T-helper 1 cell treated with Interleukin-12 subunit alpha and Interleukin-12 subunit beta and Interleukin-4 antibody, amounts not matched to agents 30 μg/mL and 1 μg/mL, for 36 hours (primary cell): ENCODE measurements around the gene CYBA.

Source experiments
- H3K27ac Mint-ChIP-seq: one replicate; pipeline ENCODE4 v1.8.0; 2021; ENCODE audit warnings: mild to moderate bottlenecking, mixed read lengths
- H3K27me3 Mint-ChIP-seq: one replicate; pipeline ENCODE4 v1.8.0; 2021; ENCODE audit warnings: low read depth, mixed read lengths
- H3K36me3 Mint-ChIP-seq: one replicate; pipeline ENCODE4 v1.8.0; 2021; ENCODE audit warnings: low read depth, mixed read lengths
- H3K4me1 Mint-ChIP-seq: one replicate; pipeline ENCODE4 v1.8.0; 2021; ENCODE audit warnings: low read depth, mixed read lengths
- H3K4me3 Mint-ChIP-seq: one replicate; pipeline ENCODE4 v1.8.0; 2021; ENCODE audit warnings: mild to moderate bottlenecking, moderate library complexity, mixed read lengths
- H3K9me3 Mint-ChIP-seq: one replicate; pipeline ENCODE4 v1.8.0; 2021; ENCODE audit warnings: mixed read lengths

Gene CYBA

GRCh38 chr16:88636488-88637265 is 14.2 kb downstream of the CYBA start:
- H3K4me1 Mint-ChIP-seq, result peaks cover 18% of the 10 kb centered on the region
- H3K36me3 Mint-ChIP-seq, result peaks cover 7% of the 10 kb centered on the region
- peaks cover 28% of the 10 kb centered on the region for H3K27me3 Mint-ChIP-seq
- H3K4me3 Mint-ChIP-seq, result peak overlapping the region; percentile 0
- no peaks in the 10 kb centered on the region for H3K9me3 Mint-ChIP-seq
- no peak overlapping the region for H3K27ac Mint-ChIP-seq

- Mint-ChIP-seq H3K4me1 (peaks cover 18% of the 10 kb centered on the region), H3K27me3 (peaks cover 28% of the 10 kb centered on the region), H3K36me3 (peaks cover 12% of the 10 kb centered on the region), H3K4me3 (peak overlapping the region; percentile 70), H3K9me3 (no peaks in the 10 kb centered on the region), H3K27ac (no peak overlapping the region)
Measured at GRCh38 chr16:88635671-88636319, 15.1 kb downstream of the CYBA start.

GRCh38 chr16:88634994-88635670 is 15.7 kb downstream of the CYBA start:
- Mint-ChIP-seq H3K36me3 (peaks cover 12% of the 10 kb centered on the region), H3K27ac (peak overlapping the region; percentile 73), H3K4me1 (peaks cover 16% of the 10 kb centered on the region), H3K4me3 (peak overlapping the region; percentile 65), H3K9me3 (no peaks in the 10 kb centered on the region), H3K27me3 (peaks cover 21% of the 10 kb centered on the region)

GRCh38 chr16:88634141-88634993 is 16.5 kb downstream of the CYBA start:
- no peaks in the 10 kb centered on the region for H3K9me3 Mint-ChIP-seq
- H3K27ac Mint-ChIP-seq, result no peak overlapping the region
- H3K36me3 Mint-ChIP-seq, result peaks cover 14% of the 10 kb centered on the region
- peak overlapping the region; percentile 56 for H3K4me3 Mint-ChIP-seq
- H3K27me3 Mint-ChIP-seq, result peaks cover 18% of the 10 kb centered on the region
- H3K4me1 Mint-ChIP-seq, result peaks cover 13% of the 10 kb centered on the region

GRCh38 chr16:88633684-88634140 is 17.1 kb downstream of the CYBA start:
- Mint-ChIP-seq H3K27ac (no peak overlapping the region), H3K9me3 (no peaks in the 10 kb centered on the region)

GRCh38 chr16:88632587-88632930 is 18.3 kb downstream of the CYBA start:
- Mint-ChIP-seq H3K36me3 (peaks cover 16% of the 10 kb centered on the region), H3K4me1 (peaks cover 8% of the 10 kb centered on the region), H3K9me3 (no peaks in the 10 kb centered on the region), H3K27me3 (peaks cover 10% of the 10 kb centered on the region), H3K4me3 (no peak overlapping the region), H3K27ac (no peak overlapping the region)

More at GRCh38 chr16:88633684-88634140, 17.1 kb downstream of the CYBA start:
- Mint-ChIP-seq H3K4me3 (peak overlapping the region; percentile 56), H3K27me3 (peaks cover 18% of the 10 kb centered on the region), H3K4me1 (peaks cover 13% of the 10 kb centered on the region), H3K36me3 (peaks cover 14% of the 10 kb centered on the region)

GRCh38 chr16:88631920-88632586 is 18.8 kb downstream of the CYBA start:
- Mint-ChIP-seq H3K4me1 (peaks cover 7% of the 10 kb centered on the region), H3K4me3 (no peak overlapping the region), H3K27me3 (peaks cover 5% of the 10 kb centered on the region), H3K36me3 (peaks cover 18% of the 10 kb centered on the region), H3K27ac (no peak overlapping the region), H3K9me3 (no peaks in the 10 kb centered on the region)

- no peak overlapping the region for H3K27ac Mint-ChIP-seq
- no peaks in the 10 kb centered on the region for H3K9me3 Mint-ChIP-seq
- no peak overlapping the region for H3K4me3 Mint-ChIP-seq
- peaks cover 4% of the 10 kb centered on the region for H3K27me3 Mint-ChIP-seq
- peaks cover 7% of the 10 kb centered on the region for H3K4me1 Mint-ChIP-seq
- peaks cover 23% of the 10 kb centered on the region for H3K36me3 Mint-ChIP-seq
Measured at GRCh38 chr16:88631384-88631783, 19.5 kb downstream of the CYBA start.

- Mint-ChIP-seq H3K36me3 (peaks cover 24% of the 10 kb centered on the region), H3K27ac (no peak overlapping the region), H3K4me3 (no peak overlapping the region), H3K9me3 (no peaks in the 10 kb centered on the region), H3K27me3 (peaks cover 2% of the 10 kb centered on the region), H3K4me1 (peaks cover 6% of the 10 kb centered on the region)
Measured at GRCh38 chr16:88630941-88631340, 19.9 kb downstream of the CYBA start.

GRCh38 chr16:88630433-88630832 is 20.4 kb downstream of the CYBA start:
- Mint-ChIP-seq H3K27ac (no peak overlapping the region), H3K4me1 (peaks cover 5% of the 10 kb centered on the region), H3K36me3 (peaks cover 23% of the 10 kb centered on the region), H3K27me3 (no peaks in the 10 kb centered on the region), H3K9me3 (no peaks in the 10 kb centered on the region), H3K4me3 (no peak overlapping the region)

- Mint-ChIP-seq H3K36me3 (peaks cover 21% of the 10 kb centered on the region), H3K4me1 (peaks cover 1% of the 10 kb centered on the region), H3K9me3 (no peaks in the 10 kb centered on the region), H3K27me3 (no peaks in the 10 kb centered on the region), H3K27ac (no peak overlapping the region), H3K4me3 (no peak overlapping the region)
Measured at GRCh38 chr16:88629835-88630234, 21.0 kb downstream of the CYBA start.

GRCh38 chr16:88628512-88628974 is 22.3 kb downstream of the CYBA start:
- H3K27me3 Mint-ChIP-seq, result no peaks in the 10 kb centered on the region
- H3K4me1 Mint-ChIP-seq, result peaks cover 1% of the 10 kb centered on the region
- H3K36me3 Mint-ChIP-seq, result peaks cover 21% of the 10 kb centered on the region
- no peak overlapping the region for H3K4me3 Mint-ChIP-seq
- H3K9me3 Mint-ChIP-seq, result no peaks in the 10 kb centered on the region
- H3K27ac Mint-ChIP-seq, result no peak overlapping the region

GRCh38 chr16:88627531-88628411 is 23.1 kb downstream of the CYBA start:
- peaks cover 27% of the 10 kb centered on the region for H3K36me3 Mint-ChIP-seq
- no peaks in the 10 kb centered on the region for H3K9me3 Mint-ChIP-seq
- H3K4me1 Mint-ChIP-seq, result peaks cover 1% of the 10 kb centered on the region
- no peak overlapping the region for H3K4me3 Mint-ChIP-seq
- no peak overlapping the region for H3K27ac Mint-ChIP-seq
- no peaks in the 10 kb centered on the region for H3K27me3 Mint-ChIP-seq
